Measurements from ENCODE around the gene NEUROG1.

Gene NEUROG1

GRCh38 chr5:135493406-135494180, 42.2 kb downstream of the NEUROG1 start:
- DNase-seq (ENCODE audit: low spot score) = peak; percentile 87

- DNase-seq (ENCODE audit: low spot score) = no peak
Observed at GRCh38 chr5:135492319-135492626, 43.5 kb downstream of the NEUROG1 start.

GRCh38 chr5:135491552-135492318, 44.0 kb downstream of the NEUROG1 start:
- DNase-seq (ENCODE audit: low spot score) = no peak

- no peak for DNase-seq (ENCODE audit: low spot score)
Observed at GRCh38 chr5:135491038-135491551, 44.7 kb downstream of the NEUROG1 start.

- no peak for DNase-seq (ENCODE audit: low spot score)
Observed at GRCh38 chr5:135490245-135491037, 45.3 kb downstream of the NEUROG1 start.

GRCh38 chr5:135489466-135490244, 46.1 kb downstream of the NEUROG1 start:
- peak; percentile 48 for DNase-seq (ENCODE audit: low spot score)

GRCh38 chr5:135488727-135489465, 46.9 kb downstream of the NEUROG1 start:
- DNase-seq (ENCODE audit: low spot score) = peak; percentile 87

- DNase-seq (ENCODE audit: low spot score) = no peak
Observed at GRCh38 chr5:135487839-135488514, 47.8 kb downstream of the NEUROG1 start.

GRCh38 chr5:135487037-135487395, 48.7 kb downstream of the NEUROG1 start:
- no peak for DNase-seq (ENCODE audit: low spot score)

GRCh38 chr5:135486131-135487036, 49.4 kb downstream of the NEUROG1 start:
- DNase-seq (ENCODE audit: low spot score) = no peak

- DNase-seq (ENCODE audit: low spot score) = no peak
Observed at GRCh38 chr5:135484674-135485086, 51.1 kb downstream of the NEUROG1 start.
